ENCODE results near the gene PROCR.

PROCR gene

DNA sequence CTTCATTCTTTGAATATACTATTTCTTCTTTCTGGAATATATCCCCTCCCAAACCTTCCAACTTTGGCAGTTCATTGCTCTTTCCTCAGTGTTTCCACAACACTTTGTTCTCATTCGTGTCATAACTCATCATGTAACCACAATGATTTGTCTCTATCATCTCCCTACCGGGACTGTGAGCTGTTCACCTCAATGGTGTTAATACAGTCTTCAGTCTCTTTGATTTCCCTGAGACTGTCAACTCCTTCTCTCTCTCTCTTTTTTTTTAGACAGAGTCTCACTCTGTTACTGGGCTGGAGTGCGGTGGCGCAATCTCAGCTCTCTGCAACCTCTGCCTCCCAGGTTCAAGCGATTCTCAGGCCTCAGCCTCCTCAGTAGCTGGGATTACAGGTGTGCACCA lies 52.1 kb downstream of the PROCR start:
- H3K36me3 ChIP-seq = no peaks in the 10 kb centered on the region
- peaks cover 0 to 3% of the 10 kb centered on the region in 2 donors for H3K27me3 ChIP-seq
- H3K27ac ChIP-seq = no peak overlapping the region
- TF ChIP-seq, protein P1, sequence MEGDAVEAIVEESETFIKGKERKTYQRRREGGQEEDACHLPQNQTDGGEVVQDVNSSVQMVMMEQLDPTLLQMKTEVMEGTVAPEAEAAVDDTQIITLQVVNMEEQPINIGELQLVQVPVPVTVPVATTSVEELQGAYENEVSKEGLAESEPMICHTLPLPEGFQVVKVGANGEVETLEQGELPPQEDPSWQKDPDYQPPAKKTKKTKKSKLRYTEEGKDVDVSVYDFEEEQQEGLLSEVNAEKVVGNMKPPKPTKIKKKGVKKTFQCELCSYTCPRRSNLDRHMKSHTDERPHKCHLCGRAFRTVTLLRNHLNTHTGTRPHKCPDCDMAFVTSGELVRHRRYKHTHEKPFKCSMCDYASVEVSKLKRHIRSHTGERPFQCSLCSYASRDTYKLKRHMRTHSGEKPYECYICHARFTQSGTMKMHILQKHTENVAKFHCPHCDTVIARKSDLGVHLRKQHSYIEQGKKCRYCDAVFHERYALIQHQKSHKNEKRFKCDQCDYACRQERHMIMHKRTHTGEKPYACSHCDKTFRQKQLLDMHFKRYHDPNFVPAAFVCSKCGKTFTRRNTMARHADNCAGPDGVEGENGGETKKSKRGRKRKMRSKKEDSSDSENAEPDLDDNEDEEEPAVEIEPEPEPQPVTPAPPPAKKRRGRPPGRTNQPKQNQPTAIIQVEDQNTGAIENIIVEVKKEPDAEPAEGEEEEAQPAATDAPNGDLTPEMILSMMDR (IDR thresholded peaks at IDR 0.05) = no peak
- peaks cover 0 to 11% (median 5%) of the 10 kb centered on the region in 4 donors for H3K4me1 ChIP-seq
- no peaks in the 10 kb centered on the region for H3K9me3 ChIP-seq
- intact Hi-C loops (cut with DNase I; ENCODE audit: low total_unique reads) = no loop called here
- H3K4me3 ChIP-seq = no peak overlapping the region
- DNase-seq = no peak

DNA sequence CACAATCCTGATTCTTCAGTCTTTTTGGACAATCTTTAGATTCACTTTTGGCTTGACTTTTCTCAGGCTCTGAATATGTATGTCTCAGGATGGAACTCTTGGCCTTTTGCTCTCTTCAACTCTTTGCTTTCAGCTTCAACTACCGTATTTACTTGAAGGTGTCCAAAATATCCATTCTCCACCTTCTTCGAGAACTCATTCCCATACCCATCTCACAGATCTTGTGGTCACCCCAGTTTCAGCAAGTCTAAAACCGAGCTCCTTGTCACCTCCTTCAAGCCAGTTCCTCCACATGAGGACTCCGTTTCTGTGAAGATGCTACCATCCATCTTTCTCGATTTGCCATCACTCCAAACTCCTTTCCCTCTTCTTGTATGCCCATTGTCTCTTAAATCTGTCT lies 52.7 kb downstream of the PROCR start:
- no peak for DNase-seq
- Histone ChIP-seq H3K9me3 (no peaks in the 10 kb centered on the region), H3K4me3 (no peak overlapping the region), H3K27me3 (peaks cover 0 to 3% of the 10 kb centered on the region in 2 donors), H3K27ac (no peak overlapping the region), H3K4me1 (peaks cover 0 to 11% (median 5%) of the 10 kb centered on the region in 4 donors), H3K36me3 (no peaks in the 10 kb centered on the region)
- TF ChIP-seq, protein P1 (IDR thresholded peaks at IDR 0.05) = no peak
- intact Hi-C loops (cut with DNase I; ENCODE audit: low total_unique reads) = no loop called here

DNA sequence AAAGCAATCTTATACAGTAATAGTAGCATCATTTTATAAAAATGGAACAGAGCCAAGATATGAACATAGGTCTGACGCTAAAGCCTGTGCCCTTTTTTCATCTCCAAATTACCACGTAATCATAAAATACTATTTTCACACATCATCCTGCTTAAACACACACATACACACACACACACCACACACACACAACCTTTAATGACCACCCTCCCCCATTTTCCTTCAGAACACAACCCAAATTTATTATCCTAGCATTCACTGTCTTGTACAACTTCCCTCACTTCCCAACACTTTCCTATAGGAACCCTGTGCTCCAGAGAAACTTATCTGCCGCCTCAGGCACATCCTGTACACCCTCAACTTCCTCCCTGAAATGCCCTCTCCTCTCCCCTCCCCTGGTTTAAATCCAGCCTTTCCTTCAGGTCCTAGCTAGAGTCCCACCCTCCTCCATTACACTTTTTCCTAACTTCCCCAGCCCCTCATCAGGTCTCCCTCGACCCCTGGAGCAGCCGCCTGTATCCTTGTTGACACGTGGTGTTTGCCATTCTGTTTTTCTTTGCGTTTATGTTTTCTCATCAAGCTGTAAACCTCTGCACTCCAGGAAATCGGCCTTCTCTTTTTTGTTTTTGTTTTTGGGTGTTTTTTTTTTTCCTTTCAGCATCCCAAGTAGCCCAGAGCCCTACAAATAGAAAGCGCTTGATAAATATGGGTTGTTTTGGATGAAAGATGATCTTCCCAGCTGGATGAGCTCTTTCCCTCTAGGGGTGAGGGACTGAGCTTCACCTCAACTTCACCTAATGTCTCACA lies 53.6 kb downstream of the PROCR start:
- Histone ChIP-seq H3K4me1 (peaks cover 0 to 11% (median 5%) of the 10 kb centered on the region in 4 donors), H3K27ac (no peak overlapping the region), H3K9me3 (no peaks in the 10 kb centered on the region), H3K27me3 (peaks cover 0 to 3% of the 10 kb centered on the region in 2 donors), H3K36me3 (no peaks in the 10 kb centered on the region), H3K4me3 (no peak overlapping the region)
- intact Hi-C loops (cut with DNase I; ENCODE audit: low total_unique reads) = no loop called here
- TF ChIP-seq, protein P1 (IDR thresholded peaks at IDR 0.05) = no peak
- DNase-seq = no peak

DNA sequence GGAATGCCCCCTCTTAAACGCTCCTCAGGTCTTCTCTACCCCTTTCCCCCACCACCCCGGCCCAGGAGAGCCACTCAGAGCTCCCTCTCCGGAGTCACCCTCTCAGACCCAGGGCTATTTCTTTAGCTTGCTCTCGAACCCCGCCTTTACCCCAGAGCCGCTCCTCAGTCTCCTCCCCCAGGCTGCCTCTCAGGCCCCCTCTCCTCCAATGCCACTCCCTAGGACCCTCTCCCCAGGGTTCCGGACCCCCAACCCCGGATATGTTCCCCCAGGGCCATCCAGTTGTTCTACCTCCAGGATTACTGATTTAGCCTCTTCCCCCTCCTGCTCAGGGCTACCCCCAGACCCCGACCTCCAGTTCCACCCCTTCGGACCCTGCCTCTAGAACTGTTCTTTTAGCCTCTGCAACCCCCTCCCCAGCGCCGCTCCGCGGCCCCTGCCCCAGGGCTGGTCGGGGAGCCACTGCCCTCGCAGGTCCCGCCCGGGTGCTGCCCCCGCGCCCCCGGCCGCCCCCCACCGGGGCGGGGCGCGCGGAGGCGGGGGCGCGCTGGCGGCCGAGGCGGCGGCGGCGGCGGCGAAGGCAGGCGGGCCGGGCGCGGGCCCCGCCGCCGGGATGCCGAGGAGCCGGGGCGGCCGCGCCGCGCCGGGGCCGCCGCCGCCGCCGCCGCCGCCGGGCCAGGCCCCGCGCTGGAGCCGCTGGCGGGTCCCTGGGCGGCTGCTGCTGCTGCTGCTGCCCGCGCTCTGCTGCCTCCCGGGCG lies 54.4 kb downstream of the PROCR start, which contains the start of gene MMP24:
Gene MMP24 (plus strand): TSS at position 565 of the 758 bp plus-strand sequence. CDS start 49 bp downstream, at position 614.
- Histone ChIP-seq H3K4me1 (peaks cover 0 to 11% (median 5%) of the 10 kb centered on the region in 4 donors), H3K4me3 (peak within 1 kb of the TSS; percentile 28 to 38), H3K27ac (no peak within 1 kb of the TSS), H3K9me3 (no peaks in the 10 kb centered on the region), H3K27me3 (peaks cover 0 to 3% of the 10 kb centered on the region in 2 donors), H3K36me3 (no peaks in the 10 kb centered on the region)
- TF ChIP-seq, protein P1 (IDR thresholded peaks at IDR 0.05) = no peak
- no peak for DNase-seq
- intact Hi-C loops (cut with DNase I; ENCODE audit: low total_unique reads) = no loop called here

All from tibial artery (tissue), 4 donors.